Stimulated activated CD8-positive, alpha-beta memory T cell treated with anti-CD3 and anti-CD28 coated beads, Interleukin-7, amount 100 ng/mL, for 24 hours (primary cell): Measurements from ENCODE around the gene DTNB.

Experiments used
- DNase-seq: peaks from one replicate; pipeline ENCODE4 v3.0.0-alpha.2; 2020; ENCODE audit warnings: low read depth

The DTNB gene

GRCh38 chr2:25497229-25497917 lies 176.0 kb downstream of the DTNB start:
- DNase-seq = no peak

- DNase-seq = no peak
These were observed 178.8 kb downstream of the DTNB start for GRCh38 chr2:25494616-25495015.

- no peak for DNase-seq
These were observed 180.2 kb downstream of the DTNB start for GRCh38 chr2:25493207-25493606.

GRCh38 chr2:25492726-25493125 lies 180.7 kb downstream of the DTNB start:
- no peak for DNase-seq

- no peak for DNase-seq
These were observed 181.3 kb downstream of the DTNB start for GRCh38 chr2:25491966-25492532.

GRCh38 chr2:25491003-25491696 lies 182.2 kb downstream of the DTNB start:
- DNase-seq = no peak

- DNase-seq = no peak
These were observed 183.2 kb downstream of the DTNB start for GRCh38 chr2:25490217-25490616.

- DNase-seq = no peak
These were observed 183.7 kb downstream of the DTNB start for GRCh38 chr2:25489631-25490030.

- DNase-seq = no peak
These were observed 189.6 kb downstream of the DTNB start for GRCh38 chr2:25483607-25484266.

- no peak for DNase-seq
These were observed 191.0 kb downstream of the DTNB start for GRCh38 chr2:25482341-25482740.

- DNase-seq = no peak
These were observed 191.7 kb downstream of the DTNB start for GRCh38 chr2:25481381-25482300.

GRCh38 chr2:25480561-25480960 lies 192.8 kb downstream of the DTNB start:
- no peak for DNase-seq

- no peak for DNase-seq
These were observed 193.6 kb downstream of the DTNB start for GRCh38 chr2:25479761-25480160.

GRCh38 chr2:25478736-25479135 lies 194.6 kb downstream of the DTNB start:
- no peak for DNase-seq

- no peak for DNase-seq
These were observed 199.5 kb downstream of the DTNB start for GRCh38 chr2:25473758-25474340.

- DNase-seq = no peak
These were observed 200.2 kb downstream of the DTNB start for GRCh38 chr2:25473131-25473530.

- DNase-seq = no peak
These were observed 202.6 kb downstream of the DTNB start for GRCh38 chr2:25470806-25471205.

GRCh38 chr2:25467743-25468142 lies 205.6 kb downstream of the DTNB start:
- no peak for DNase-seq

- DNase-seq = no peak
These were observed 211.4 kb downstream of the DTNB start for GRCh38 chr2:25462021-25462420.

- DNase-seq = no peak
These were observed 213.0 kb downstream of the DTNB start for GRCh38 chr2:25460261-25460905.
